GM12892 (cell line): ENCODE data around the gene ABCB6.

ENCODE experiments used
- DNase-seq: peaks from one replicate; pipeline ENCODE4 v3.0.0; 2011; ENCODE audit not compliant: insufficient read length
- FAIRE-seq: peaks from 2 replicates; lab custom pipeline; 2011; peaks lifted over from hg19 to GRCh38; lab: Jason Lieb, UNC
- POLR2A ChIP-seq: IDR thresholded peaks from 2 replicates; pipeline ENCODE4 v1.6.1; 2011; ENCODE audit warnings: low read depth, low read length, control low read depth
- POLR2AphosphoS5 ChIP-seq: IDR thresholded peaks from 2 replicates; pipeline ENCODE4 v1.6.1; 2011; ENCODE audit warnings: low read depth, low read length, control low read depth
- TAF1 ChIP-seq: IDR thresholded peaks from 2 replicates; pipeline ENCODE4 v1.6.1; 2011; ENCODE audit warnings: low read depth, mild to moderate bottlenecking, control low read depth, low read length, borderline replicate concordance

ABCB6 gene

DNA sequence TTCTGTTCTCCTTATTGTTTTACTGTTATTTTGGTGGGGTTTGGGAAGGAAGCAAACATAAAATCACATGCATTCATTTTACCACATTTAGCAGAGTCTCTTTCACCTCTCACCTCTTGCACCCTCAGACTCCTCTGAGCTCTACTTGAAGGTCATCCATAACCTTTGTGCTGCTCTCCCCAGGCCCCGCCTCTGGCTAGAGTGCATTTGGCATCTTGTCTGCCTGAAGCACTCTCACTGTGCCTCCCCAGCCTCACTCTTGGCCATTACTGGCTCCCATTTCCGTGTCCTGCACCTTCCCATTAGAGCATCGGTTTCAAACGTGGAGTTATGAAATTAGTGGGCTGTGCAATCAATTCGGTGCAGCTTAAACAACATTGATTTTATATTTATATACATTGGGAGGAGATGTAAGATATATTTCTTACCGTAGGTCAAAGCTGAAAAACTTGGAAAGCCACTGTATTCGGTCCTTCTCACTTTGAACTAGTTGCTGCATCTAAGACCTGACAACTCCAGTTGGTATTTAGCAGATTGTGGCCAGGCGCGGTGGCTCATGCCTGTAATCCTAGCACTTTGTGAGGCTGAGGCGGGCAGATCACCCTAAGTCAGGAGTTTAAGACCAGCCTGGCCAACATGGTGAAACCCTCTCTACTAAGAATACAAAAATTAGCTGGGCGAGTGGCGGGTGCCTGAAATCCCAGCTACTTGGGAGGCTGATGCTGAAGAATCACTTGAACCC lies 19.1 kb downstream of the ABCB6 start:
- DNase-seq (no peak), FAIRE-seq (no peak)
- TF ChIP-seq POLR2AphosphoS5 = no peak
- no peak for TF ChIP-seq POLR2A
- no peak for TF ChIP-seq TAF1

DNA sequence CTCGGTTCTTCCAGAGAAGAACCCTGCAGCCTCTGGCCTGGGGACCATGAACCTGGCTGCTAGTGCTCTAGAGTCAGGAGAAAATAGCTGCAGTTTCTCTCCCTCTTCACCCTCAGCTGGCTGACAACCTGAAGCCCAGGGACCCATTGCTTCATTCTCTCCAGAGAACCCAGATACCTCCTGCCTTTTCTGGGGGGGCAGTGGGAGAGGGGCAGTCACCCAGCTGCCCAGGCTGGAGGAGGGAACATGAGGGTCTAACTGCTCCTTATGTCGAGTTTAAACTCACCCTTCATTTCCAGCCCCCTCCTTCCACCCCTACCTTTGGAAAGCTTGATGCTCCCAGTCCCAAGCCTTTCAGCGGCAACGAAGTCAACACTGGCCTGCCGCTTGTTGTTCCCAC lies 19.8 kb downstream of the ABCB6 start:
- DNase-seq (no peak), FAIRE-seq (no peak)
- TF ChIP-seq TAF1 = no peak

DNA sequence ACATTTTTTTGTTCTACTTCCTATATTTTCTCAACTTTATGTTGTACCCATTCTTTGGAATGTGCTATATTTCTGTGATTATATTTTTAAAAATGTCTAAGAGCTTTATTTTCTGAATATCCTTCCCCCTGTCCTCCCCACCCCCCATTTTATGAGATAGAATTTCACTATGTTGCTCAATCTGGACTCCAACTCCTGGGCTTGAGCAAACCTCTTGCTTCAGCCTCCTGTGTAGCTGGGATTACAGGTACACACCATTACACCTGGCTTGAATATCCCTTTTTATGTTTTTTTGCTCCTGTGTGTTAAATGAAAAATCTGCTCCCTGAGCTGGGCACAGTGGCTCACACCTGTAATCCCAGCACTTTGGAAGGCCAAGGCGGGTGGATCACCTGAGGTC lies 21.4 kb downstream of the ABCB6 start:
- no peak for FAIRE-seq

DNA sequence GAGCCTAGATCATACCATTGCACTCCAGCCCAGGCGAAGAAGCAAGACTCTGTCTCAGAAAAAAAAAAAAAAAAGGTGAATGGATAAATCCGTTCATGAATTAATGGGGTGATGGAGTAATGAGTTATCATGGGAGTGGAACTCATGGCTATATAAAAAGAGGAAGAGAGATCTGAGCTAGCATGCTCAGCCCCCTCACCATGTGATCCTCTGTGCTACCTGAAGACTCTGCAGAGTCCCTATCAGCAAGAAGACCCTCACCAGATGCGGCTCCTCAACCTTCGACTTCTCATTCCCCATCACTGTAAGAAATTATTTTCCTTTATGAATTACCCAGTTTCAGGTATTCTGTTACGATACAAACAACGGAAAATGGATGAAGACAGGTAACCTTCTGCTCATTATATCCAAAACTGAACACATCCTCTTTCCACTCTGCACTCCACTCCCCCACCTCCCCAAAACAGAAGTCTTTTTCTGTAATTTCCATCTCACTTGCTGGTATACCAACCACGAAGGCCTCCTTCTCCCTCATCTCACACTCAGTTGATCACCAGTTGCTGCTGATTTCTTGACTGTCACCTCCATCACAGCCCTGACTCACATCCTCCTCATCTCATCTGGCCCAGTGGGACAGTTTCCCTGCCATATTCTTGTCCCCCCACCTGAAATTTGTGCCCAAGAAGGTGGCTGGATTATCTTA lies 31.9 kb downstream of the ABCB6 start:
- FAIRE-seq = no peak

More for the DNA sequence above, 21.4 kb downstream of the ABCB6 start:
- no peak for DNase-seq
- TF ChIP-seq TAF1 (no peak), POLR2AphosphoS5 (no peak), POLR2A (no peak)

DNA sequence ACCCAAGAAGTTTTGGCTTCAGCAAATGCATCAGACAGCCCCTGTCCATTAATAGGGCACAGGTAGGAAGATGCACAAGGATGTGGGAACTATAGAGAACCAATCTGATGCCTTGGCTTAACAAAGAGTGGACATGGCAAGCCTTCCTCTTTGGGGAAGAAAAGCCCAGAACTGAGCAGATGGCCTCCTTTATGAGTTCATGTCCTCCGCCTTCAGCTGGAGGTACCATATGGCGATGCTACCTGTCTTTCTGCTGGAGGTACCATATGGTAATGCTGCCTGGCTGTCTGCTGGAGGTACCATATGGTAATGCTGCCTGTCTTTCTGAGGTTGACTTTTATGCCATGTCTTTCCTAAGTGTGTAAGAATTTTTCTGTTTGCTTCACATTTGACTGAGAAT lies 34.6 kb downstream of the ABCB6 start:
- FAIRE-seq (no peak), DNase-seq (no peak)
- TF ChIP-seq TAF1 (no peak), POLR2A (no peak), POLR2AphosphoS5 (no peak)

More for the DNA sequence above, 31.9 kb downstream of the ABCB6 start:
- no peak for TF ChIP-seq TAF1
- no peak for TF ChIP-seq POLR2A
- no peak for TF ChIP-seq POLR2AphosphoS5
- DNase-seq = no peak

DNA sequence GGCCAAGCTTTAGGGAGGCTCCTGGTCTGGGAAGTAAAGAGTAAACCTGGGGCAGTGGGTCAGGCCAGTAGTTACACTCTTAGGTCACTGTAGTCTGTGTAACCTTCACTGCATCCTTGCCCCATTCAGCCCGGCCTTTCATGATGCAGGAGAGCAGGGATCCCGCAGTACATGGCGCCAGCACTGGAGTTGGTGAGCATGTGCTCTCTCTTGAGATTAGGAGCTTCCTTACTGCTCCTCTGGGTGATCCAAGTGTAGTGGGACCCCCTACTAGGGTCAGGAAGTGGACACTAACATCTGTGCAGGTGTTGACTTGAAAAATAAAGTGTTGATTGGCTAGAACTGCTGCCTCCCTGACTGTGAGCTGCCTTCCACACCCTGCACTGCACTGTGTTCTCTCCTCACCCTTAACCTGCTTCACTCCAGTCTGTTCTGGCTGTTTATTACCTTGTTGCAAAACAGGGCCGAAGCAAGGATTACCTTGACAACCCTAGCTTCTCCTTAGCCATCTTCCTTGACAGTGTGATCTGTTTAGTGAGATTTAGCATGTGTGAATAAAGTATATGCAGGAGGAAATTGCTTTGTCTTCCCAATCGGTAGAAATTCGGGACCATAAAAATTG lies 35.5 kb downstream of the ABCB6 start:
- no peak for FAIRE-seq
- TF ChIP-seq TAF1 = no peak
- TF ChIP-seq POLR2A = no peak
- no peak for TF ChIP-seq POLR2AphosphoS5
- DNase-seq = no peak

DNA sequence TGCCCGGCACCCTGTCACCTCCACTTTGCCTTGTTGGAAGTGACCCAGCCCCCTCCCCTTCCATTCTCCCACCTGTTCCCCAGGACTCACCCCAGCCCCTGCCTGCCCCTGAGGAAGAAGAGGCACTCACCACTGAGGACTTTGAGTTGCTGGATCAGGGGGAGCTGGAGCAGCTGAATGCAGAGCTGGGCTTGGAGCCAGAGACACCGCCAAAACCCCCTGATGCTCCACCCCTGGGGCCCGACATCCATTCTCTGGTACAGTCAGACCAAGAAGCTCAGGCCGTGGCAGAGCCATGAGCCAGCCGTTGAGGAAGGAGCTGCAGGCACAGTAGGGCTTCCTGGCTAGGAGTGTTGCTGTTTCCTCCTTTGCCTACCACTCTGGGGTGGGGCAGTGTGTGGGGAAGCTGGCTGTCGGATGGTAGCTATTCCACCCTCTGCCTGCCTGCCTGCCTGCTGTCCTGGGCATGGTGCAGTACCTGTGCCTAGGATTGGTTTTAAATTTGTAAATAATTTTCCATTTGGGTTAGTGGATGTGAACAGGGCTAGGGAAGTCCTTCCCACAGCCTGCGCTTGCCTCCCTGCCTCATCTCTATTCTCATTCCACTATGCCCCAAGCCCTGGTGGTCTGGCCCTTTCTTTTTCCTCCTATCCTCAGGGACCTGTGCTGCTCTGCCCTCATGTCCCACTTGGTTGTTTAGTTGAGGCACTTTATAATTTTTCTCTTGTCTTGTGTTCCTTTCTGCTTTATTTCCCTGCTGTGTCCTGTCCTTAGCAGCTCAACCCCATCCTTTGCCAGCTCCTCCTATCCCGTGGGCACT lies 36.2 kb downstream of the ABCB6 start:
- TF ChIP-seq POLR2AphosphoS5 = no peak
- TF ChIP-seq TAF1 = no peak
- no peak for TF ChIP-seq POLR2A
- FAIRE-seq = no peak
- no peak for DNase-seq

DNA sequence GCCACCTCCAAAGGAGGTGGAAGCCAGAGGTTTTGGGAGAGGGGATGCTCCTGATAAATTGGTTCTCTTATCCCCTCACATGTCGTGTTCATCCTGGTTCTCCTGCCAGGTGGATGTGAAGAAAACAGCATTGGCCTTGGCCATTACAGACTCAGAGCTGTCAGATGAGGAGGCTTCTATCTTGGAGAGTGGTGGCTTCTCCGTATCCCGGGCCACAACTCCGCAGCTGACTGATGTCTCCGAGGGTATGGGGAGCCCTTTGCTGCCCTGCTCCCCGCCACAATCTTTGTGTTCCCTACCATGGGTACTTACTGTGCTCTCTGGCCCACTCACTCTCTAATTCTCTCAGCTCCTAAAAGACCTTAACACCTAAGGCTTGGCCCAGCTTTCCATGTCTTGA lies 37.2 kb downstream of the ABCB6 start:
- no peak for TF ChIP-seq POLR2AphosphoS5
- TF ChIP-seq TAF1 = no peak
- no peak for TF ChIP-seq POLR2A
- no peak for DNase-seq
- no peak for FAIRE-seq

DNA sequence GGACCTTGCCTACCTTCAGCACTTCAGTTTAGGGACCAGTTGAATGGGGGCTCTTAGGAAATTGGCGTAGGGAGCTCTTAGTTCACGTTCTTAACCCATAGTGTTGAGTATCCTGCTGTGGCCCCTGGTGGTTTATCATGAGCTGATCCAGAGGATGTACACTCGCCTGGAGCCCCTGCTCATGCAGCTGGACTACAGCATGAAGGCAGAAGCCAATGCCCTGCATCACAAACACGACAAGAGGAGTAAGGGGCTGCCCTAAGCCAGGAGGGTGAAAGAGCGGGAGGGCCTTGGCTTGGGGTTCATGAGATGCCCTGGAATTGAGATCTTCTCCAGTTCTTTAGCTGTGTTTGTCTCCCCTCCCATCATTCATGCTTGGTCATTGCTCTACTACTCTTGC lies 37.8 kb downstream of the ABCB6 start:
- DNase-seq (no peak), FAIRE-seq (no peak)
- TF ChIP-seq POLR2A (no peak), TAF1 (no peak)

DNA sequence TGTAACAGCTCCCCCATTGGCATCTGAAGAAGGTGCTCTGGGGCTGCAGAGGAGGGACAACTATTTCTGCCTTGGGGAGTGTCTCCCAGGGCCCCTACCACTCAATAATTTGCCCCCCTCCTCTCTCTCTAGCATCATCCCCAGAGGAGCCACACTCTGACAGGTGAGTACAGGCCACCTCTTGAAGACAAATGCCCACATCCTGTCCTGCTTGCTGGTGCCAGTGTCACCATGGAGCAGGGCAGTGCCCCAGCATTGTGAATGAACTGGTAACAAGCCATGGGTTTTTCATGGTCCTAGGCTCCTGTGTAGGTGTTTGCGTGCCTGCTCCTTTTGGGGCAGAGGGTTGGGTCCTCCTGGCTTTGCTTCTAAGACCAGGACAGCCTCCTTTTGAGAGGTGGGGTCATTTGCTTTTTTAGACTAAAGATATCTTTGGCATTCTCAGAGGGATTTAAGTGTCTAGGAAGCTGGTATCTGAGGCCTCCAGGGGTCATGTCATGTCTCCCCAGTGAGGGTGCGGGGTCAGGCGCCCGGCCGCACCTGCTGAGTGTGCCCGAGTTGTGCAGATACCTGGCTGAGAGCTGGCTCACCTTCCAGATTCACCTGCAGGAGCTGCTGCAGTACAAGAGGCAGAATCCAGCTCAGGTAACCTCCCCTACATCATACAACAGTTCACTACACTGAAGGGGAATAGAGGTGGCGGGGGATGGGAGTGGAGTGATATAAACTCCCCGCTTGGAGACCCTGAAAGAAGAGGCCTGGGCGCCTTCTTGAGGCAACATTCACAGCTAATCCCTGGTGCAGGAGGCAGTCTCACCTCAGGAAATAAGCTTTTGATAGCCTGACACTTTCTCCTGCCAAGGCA lies 38.9 kb downstream of the ABCB6 start:
- TF ChIP-seq POLR2A (no peak), TAF1 (no peak)
- DNase-seq = no peak
- no peak for FAIRE-seq
